ENCODE measurements around the gene CCDC157.

CCDC157 gene

GRCh38 chr22:30309951-30310741 is 46.7 kb upstream of the CCDC157 start (continued):
- TF ChIP-seq GLIS1 (tag by site-specific recombination; IDR thresholded peaks at IDR 0.05) (peak; percentile 72), ZNF223 (tag by site-specific recombination; IDR thresholded peaks at IDR 0.05) (no peak), SALL2 (tag by site-specific recombination; IDR thresholded peaks at IDR 0.05; ENCODE audit: borderline replicate concordance) (no peak)

- CTCF ChIA-PET = interaction anchor here (0.7 to 2.2 kb wide), 5 partner anchors 11 to 168 kb away, joined by 3 to 7 read pairs (median 3); partner anchors contain the start of gene RNF215
- no peak overlapping the region for H3K4me3 ChIP-seq (ENCODE audit: low read depth, low read length)
Measured at GRCh38 chr22:30310881-30311771, 45.7 kb upstream of the CCDC157 start.

DNA sequence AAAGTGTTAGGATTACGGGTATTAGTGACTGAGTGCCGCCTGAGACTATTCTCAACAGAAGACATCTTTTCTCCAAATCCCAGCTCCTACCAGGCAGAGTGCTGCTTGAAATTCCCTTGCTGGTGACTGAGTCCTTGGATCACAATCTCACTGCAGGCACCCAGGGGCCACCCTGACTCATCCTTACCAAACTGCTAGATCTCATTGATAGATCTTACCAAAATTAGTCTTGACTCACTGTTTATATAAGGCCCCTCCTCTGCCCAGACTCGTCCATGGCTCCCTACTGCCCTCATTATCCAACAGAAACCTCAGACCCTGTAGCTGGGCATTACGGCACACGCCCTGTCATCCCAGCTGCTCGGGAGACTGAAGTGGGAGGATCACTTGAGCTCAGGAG is 44.8 kb upstream of the CCDC157 start:
- ChIA-PET CTCF (interaction anchor here (0.7 to 2.2 kb wide), 4 partner anchors 10 to 169 kb away, joined by 3 to 7 read pairs (median 4); no protein-coding TSS in a partner anchor), POLR2A (interaction anchor here (0.8 to 1.2 kb wide), 2 partner anchors 14 to 45 kb away, joined by 3 to 4 read pairs; partner anchors contain the start of genes CCDC157 and SF3A1)
- Histone ChIP-seq H3K4me1 (ENCODE audit: control insufficient read depth, insufficient read depth, low read length) (no peaks in the 10 kb centered on the region), H3K4me3 (ENCODE audit: low read depth, low read length) (no peak overlapping the region), H3K9me3 (ENCODE audit: control insufficient read depth, insufficient read depth, low read depth, low read length) (no peaks in the 10 kb centered on the region), H3K36me3 (ENCODE audit: control insufficient read depth in 2 of 2, insufficient read depth in 1 of 2, low read length in 2 of 2) (peaks cover 0 to 5% of the 10 kb centered on the region in 2 experiments; a peak in 2 of 3 replicates), H3K27ac (ENCODE audit: extremely low read depth, low read depth, low read length) (no peak overlapping the region)
- TF ChIP-seq, protein P1, sequence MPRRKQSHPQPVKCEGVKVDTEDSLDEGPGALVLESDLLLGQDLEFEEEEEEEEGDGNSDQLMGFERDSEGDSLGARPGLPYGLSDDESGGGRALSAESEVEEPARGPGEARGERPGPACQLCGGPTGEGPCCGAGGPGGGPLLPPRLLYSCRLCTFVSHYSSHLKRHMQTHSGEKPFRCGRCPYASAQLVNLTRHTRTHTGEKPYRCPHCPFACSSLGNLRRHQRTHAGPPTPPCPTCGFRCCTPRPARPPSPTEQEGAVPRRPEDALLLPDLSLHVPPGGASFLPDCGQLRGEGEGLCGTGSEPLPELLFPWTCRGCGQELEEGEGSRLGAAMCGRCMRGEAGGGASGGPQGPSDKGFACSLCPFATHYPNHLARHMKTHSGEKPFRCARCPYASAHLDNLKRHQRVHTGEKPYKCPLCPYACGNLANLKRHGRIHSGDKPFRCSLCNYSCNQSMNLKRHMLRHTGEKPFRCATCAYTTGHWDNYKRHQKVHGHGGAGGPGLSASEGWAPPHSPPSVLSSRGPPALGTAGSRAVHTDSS (tag by site-specific recombination; IDR thresholded peaks at IDR 0.05) = no peak
- TF ChIP-seq, protein P2, sequence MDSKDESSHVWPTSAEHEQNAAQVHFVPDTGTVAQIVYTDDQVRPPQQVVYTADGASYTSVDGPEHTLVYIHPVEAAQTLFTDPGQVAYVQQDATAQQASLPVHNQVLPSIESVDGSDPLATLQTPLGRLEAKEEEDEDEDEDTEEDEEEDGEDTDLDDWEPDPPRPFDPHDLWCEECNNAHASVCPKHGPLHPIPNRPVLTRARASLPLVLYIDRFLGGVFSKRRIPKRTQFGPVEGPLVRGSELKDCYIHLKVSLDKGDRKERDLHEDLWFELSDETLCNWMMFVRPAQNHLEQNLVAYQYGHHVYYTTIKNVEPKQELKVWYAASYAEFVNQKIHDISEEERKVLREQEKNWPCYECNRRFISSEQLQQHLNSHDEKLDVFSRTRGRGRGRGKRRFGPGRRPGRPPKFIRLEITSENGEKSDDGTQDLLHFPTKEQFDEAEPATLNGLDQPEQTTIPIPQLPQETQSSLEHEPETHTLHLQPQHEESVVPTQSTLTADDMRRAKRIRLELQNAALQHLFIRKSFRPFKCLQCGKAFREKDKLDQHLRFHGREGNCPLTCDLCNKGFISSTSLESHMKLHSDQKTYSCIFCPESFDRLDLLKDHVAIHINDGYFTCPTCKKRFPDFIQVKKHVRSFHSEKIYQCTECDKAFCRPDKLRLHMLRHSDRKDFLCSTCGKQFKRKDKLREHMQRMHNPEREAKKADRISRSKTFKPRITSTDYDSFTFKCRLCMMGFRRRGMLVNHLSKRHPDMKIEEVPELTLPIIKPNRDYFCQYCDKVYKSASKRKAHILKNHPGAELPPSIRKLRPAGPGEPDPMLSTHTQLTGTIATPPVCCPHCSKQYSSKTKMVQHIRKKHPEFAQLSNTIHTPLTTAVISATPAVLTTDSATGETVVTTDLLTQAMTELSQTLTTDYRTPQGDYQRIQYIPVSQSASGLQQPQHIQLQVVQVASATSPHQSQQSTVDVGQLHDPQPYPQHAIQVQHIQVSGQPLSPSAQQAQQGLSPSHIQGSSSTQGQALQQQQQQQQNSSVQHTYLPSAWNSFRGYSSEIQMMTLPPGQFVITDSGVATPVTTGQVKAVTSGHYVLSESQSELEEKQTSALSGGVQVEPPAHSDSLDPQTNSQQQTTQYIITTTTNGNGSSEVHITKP (tag by site-specific recombination; IDR thresholded peaks at IDR 0.05) = no peak
- TF ChIP-seq ZNF629 (tag by site-specific recombination; IDR thresholded peaks at IDR 0.05) = peak; percentile 81
- TF ChIP-seq FEZF1 (tag by site-specific recombination; IDR thresholded peaks at IDR 0.05) = no peak
- TF ChIP-seq ZNF571 (tag by site-specific recombination; IDR thresholded peaks at IDR 0.05) = no peak

More at GRCh38 chr22:30310881-30311771, 45.7 kb upstream of the CCDC157 start:
- POLR2A ChIA-PET = interaction anchor here (0.8 to 1.6 kb wide), 2 partner anchors 15 to 16 kb away, joined by 3 to 6 read pairs; partner anchors contain the start of gene TBC1D10A
- Histone ChIP-seq H3K36me3 (ENCODE audit: control insufficient read depth in 2 of 2, insufficient read depth in 1 of 2, low read length in 2 of 2) (peaks cover 0 to 5% of the 10 kb centered on the region in 2 experiments; a peak in 1 of 3 replicates), H3K9me3 (ENCODE audit: control insufficient read depth, insufficient read depth, low read depth, low read length) (no peaks in the 10 kb centered on the region), H3K4me1 (ENCODE audit: control insufficient read depth, insufficient read depth, low read length) (no peaks in the 10 kb centered on the region), H3K27ac (ENCODE audit: extremely low read depth, low read depth, low read length) (no peak overlapping the region)
- TF ChIP-seq, protein P2 (tag by site-specific recombination; IDR thresholded peaks at IDR 0.05) = peak; percentile 76
- TF ChIP-seq TSHZ1 (tag by site-specific recombination; IDR thresholded peaks at IDR 0.05; ENCODE audit: borderline replicate concordance) = no peak
